ENCODE data around the gene TMEM9. TPM values are rescaled to one million over a fixed set of nuclear protein-coding genes. Genes with fewer than 3 reads are reported as not detected.

Gene TMEM9
- polyA plus RNA-seq, 3 donors, result 13.6 to 43.6 (median 22.4) TPM

DNA sequence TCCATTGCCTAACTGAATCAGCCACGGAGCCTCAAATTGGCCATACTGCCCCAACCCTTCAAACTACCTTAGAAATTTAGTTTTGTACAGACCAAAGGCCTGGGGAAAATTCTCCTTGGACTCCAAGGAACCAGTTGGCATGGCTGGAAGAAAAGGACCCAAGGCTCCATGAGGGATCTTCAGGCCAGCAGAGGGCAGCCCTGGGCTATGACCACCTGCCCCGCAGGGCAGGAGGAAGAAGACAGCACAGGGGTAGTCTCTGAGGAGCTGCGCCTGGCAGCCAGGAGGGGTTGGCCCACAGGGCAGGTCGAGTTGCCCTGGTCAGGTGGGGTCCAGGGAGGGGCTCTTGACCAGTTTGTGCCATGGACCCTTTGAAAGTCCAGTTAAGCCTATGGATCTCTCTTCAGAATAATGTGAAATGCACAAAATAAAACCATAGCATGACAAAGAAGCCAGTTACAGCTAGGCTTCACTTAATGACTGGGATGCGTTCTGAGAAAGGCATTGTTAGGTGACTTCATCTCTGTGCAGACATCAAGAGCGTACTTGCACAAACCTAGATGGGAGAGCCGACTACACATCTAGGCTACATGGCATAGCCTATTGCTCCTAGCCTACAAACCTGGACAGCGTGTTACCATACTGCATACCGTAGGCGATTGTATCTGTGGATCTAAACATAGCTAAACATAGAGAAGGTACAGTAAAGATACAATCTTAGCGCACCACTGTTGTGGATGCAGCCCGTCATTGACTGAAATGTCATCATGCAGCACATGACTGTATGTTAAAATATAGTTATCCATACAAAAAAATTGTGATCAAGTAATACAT, 68.2 kb downstream of the TMEM9 start:
- 31% methylated on average over 5 of the region's 12 CpGs for WGBS (ENCODE audit: insufficient coverage)
- H3K4me1 ChIP-seq (ENCODE audit: control insufficient read depth in 1 of 2, insufficient read depth in 2 of 2, low read length in 2 of 2), result no peaks in the 10 kb centered on the region
- H3K4me2 ChIP-seq (replicated peaks; ENCODE audit: extremely low read depth, low read length, poor library complexity, severe bottlenecking), result no peak overlapping the region
- no peak overlapping the region for H2AFZ ChIP-seq (ENCODE audit: insufficient read depth, low read depth, low read length, poor library complexity, severe bottlenecking)
- no peaks in the 10 kb centered on the region for H3K9me3 Mint-ChIP-seq
- no peaks in the 10 kb centered on the region for H3K27me3 ChIP-seq (ENCODE audit: control insufficient read depth in 2 of 2, insufficient read depth in 2 of 2, low read length in 2 of 2)
- TF ChIP-seq CTCF (IDR thresholded peaks at IDR 0.05), result peak; percentile 66
- H4K20me1 ChIP-seq (ENCODE audit: insufficient read depth, low read length), result no peaks in the 10 kb centered on the region
- no peaks in the 10 kb centered on the region for H3K9me3 ChIP-seq (replicated peaks in 1 of 2; ENCODE audit: control insufficient read depth in 1 of 2, insufficient read depth in 1 of 2, low read length in 2 of 2)
- H3K4me3 Mint-ChIP-seq, result no peak overlapping the region
- H3K36me3 ChIP-seq (replicated peaks in 1 of 2; ENCODE audit: control insufficient read depth in 1 of 2, insufficient read depth in 2 of 2, low read length in 2 of 2), result no peaks in the 10 kb centered on the region
- peak overlapping the region in 1 of 7 donors; percentile 23 for H3K27ac Mint-ChIP-seq
- no peak overlapping the region for H3K27ac ChIP-seq (ENCODE audit: low read depth in 1 of 2, low read length in 2 of 2)
- intact Hi-C loops (cut with micrococcal nuclease), result no loop called here
- H3K4me3 ChIP-seq (replicated peaks in 1 of 3; ENCODE audit: low read depth in 2 of 3, low read length in 3 of 3), result no peak overlapping the region
- DNase-seq, result peak; percentile 6 to 25 (median 15)
- H3K36me3 Mint-ChIP-seq, result no peaks in the 10 kb centered on the region
- peaks cover 8 to 11% (median 9%) of the 10 kb centered on the region in 3 donors for H3K27me3 Mint-ChIP-seq (ENCODE audit: low read depth in 3 of 3)
- no peak overlapping the region for H3K9ac ChIP-seq (ENCODE audit: insufficient read depth, low read length, poor library complexity, severe bottlenecking)
- peaks cover 2% of the 10 kb centered on the region for H3K4me1 Mint-ChIP-seq
- H3K79me2 ChIP-seq (ENCODE audit: insufficient read depth, low read length), result no peaks in the 10 kb centered on the region

Other genes starting within 250 kb of the TMEM9 start
- gene KIF21B, start 130.8 kb downstream of the TMEM9 start, polyA plus RNA-seq, result 1 to 10 TPM in 1 of 3 donors, under 1 TPM in 2; 0.18 to 9.8 (median 0.30) TPM
- gene CACNA1S, start 42.0 kb downstream of the TMEM9 start, polyA plus RNA-seq, result not detected
- gene ASCL5, start 27.3 kb downstream of the TMEM9 start, polyA plus RNA-seq, result not detected
- gene IGFN1, start 36.4 kb upstream of the TMEM9 start, polyA plus RNA-seq, result not detected
- not detected for gene PKP1, start 129.0 kb upstream of the TMEM9 start, polyA plus RNA-seq
- gene TNNT2, start 223.2 kb upstream of the TMEM9 start, polyA plus RNA-seq, result not detected
- not detected for gene LAD1, start 244.8 kb upstream of the TMEM9 start, polyA plus RNA-seq